MCF 10A (cell line): ENCODE data around the gene DNASE1L1. TPM values are rescaled to one million over a fixed set of nuclear protein-coding genes. Genes with fewer than 3 reads are reported as not detected.

Experiments used
- BruUV-seq: library from RNA; stranded (reverse); fragments of 400-500 nt; replicated peaks from 2 replicates; lab custom pipeline; 2021; lab: Mats Ljungman, UMichigan
- CTCF ChIA-PET: fragments of 300-600 bp; sonication (Branson Sonifier 250); formaldehyde crosslinking; extraction: SDS; loops from one replicate; lab custom pipeline; 2021; ENCODE audit warnings: antibody characterized with exemption, inconsistent platforms; lab: Yijun Ruan, JAX
- POLR2A ChIA-PET: fragments of 300-600, 350-650 bp; sonication (Branson Sonifier 250); formaldehyde crosslinking; extraction: SDS; loops from one replicate; lab custom pipeline; 2020; ENCODE audit warnings: antibody characterized with exemption, inconsistent platforms; lab: Yijun Ruan, JAX
- DNase-seq: peaks from one replicate; pipeline ENCODE4 v3.0.0-alpha.2; 2018; ENCODE audit not compliant: unreplicated experiment
- H3K27ac Mint-ChIP-seq: one replicate; pipeline ENCODE4 v1.8.0; 2022; ENCODE audit warnings: mild to moderate bottlenecking, low read depth, mixed read lengths; ENCODE audit not compliant: unreplicated experiment
- H3K27me3 Mint-ChIP-seq: one replicate; pipeline ENCODE4 v1.8.0; 2022; ENCODE audit warnings: mixed read lengths; ENCODE audit not compliant: insufficient read depth, unreplicated experiment
- H3K36me3 Mint-ChIP-seq: one replicate; pipeline ENCODE4 v1.8.0; 2022; ENCODE audit warnings: mild to moderate bottlenecking, moderate library complexity, mixed read lengths; ENCODE audit not compliant: insufficient read depth, unreplicated experiment
- H3K4me1 Mint-ChIP-seq: one replicate; pipeline ENCODE4 v1.8.0; 2022; ENCODE audit warnings: mixed read lengths; ENCODE audit not compliant: insufficient read depth, unreplicated experiment
- H3K4me3 Mint-ChIP-seq: one replicate; pipeline ENCODE4 v1.8.0; 2022; ENCODE audit warnings: mild to moderate bottlenecking, moderate library complexity, mixed read lengths; ENCODE audit not compliant: unreplicated experiment
- H3K9me3 Mint-ChIP-seq: one replicate; pipeline ENCODE4 v1.8.0; 2022; ENCODE audit warnings: mixed read lengths; ENCODE audit not compliant: unreplicated experiment
- intact Hi-C: fragments of 100-400 bp; cut with micrococcal nuclease; formaldehyde crosslinking; loops from 2 replicates; pipeline ENCODE4 v1.14.1; 2022
- total RNA-seq: library from RNA; stranded (reverse); gene quantifications from 2 replicates; pipeline ENCODE4 v1.2.3, GENCODE V29; 2022
- TF ChIP-seq, protein P1 (sequence below): fragments of 200-600 bp; IDR thresholded peaks from one replicate; pipeline ENCODE4 v1.8.0; 2022; ENCODE audit warnings: antibody characterized with exemption, mild to moderate bottlenecking; ENCODE audit not compliant: unreplicated experiment

Gene DNASE1L1
- total RNA-seq, 1 experiment from 2014 or later, result 20.5 TPM

GRCh38 chrX:154378799-154379568 is 30.1 kb downstream of the DNASE1L1 start, which contains the start of gene EMD:
TSS of gene EMD (plus strand) at chrX:154379295. CDS start at chrX:154379485, 190 bp downstream.
- BruUV-seq, result no TSS peak

DNA sequence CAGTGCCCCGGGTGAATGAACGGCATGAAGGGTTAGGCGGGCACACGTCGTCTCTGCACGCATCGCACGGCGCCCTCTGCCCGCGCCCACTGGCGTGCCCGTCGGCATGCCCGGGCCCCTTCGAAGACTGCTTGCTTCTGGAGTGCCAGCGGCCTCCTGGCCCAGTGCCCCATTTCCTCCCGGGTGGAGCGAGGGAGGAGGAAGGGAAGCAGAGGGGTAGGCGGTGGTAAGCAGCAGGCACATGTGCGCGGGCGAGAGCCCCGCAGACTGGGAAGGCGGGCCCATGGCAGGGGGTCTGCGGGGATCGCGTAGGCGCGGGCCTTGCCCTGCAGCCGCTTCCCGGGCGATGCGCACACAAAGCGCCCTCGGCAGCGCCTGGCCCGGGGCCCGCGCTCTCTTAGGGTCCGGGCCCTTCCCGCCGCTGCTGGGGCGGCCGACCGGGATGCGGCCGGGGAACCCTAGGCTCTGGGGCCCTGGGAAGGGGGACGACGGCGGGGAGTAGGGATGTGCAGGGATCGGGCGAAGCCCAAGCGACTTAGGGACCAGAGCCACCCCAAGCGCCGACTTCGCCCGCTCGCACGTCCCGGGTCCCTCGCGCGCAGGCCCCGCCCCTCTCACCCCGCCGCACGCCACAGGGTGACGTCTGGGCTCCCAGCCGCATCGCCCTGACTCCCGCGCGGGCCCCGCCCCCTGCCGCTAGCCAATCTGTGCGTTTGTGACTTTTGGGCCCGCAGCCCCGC is 30.8 kb downstream of the DNASE1L1 start:
- no peaks in the 10 kb centered on the region for H3K27me3 Mint-ChIP-seq
- peak overlapping the region; percentile 77 for H3K4me3 Mint-ChIP-seq
- TF ChIP-seq, protein P1, sequence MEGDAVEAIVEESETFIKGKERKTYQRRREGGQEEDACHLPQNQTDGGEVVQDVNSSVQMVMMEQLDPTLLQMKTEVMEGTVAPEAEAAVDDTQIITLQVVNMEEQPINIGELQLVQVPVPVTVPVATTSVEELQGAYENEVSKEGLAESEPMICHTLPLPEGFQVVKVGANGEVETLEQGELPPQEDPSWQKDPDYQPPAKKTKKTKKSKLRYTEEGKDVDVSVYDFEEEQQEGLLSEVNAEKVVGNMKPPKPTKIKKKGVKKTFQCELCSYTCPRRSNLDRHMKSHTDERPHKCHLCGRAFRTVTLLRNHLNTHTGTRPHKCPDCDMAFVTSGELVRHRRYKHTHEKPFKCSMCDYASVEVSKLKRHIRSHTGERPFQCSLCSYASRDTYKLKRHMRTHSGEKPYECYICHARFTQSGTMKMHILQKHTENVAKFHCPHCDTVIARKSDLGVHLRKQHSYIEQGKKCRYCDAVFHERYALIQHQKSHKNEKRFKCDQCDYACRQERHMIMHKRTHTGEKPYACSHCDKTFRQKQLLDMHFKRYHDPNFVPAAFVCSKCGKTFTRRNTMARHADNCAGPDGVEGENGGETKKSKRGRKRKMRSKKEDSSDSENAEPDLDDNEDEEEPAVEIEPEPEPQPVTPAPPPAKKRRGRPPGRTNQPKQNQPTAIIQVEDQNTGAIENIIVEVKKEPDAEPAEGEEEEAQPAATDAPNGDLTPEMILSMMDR, result no peak
- no peaks in the 10 kb centered on the region for H3K9me3 Mint-ChIP-seq
- peak overlapping the region; percentile 42 for H3K27ac Mint-ChIP-seq
- CTCF ChIA-PET, result no interaction called here
- peak; percentile 55 for DNase-seq
- H3K36me3 Mint-ChIP-seq, result peaks cover 25% of the 10 kb centered on the region
- POLR2A ChIA-PET, result interaction anchor here (0.5 to 5.6 kb wide), 10 partner anchors 8 to 677 kb away, joined by 3 to 57 read pairs (median 6); partner anchors contain the start of genes RPL10 and SLC10A3
- peaks cover 12% of the 10 kb centered on the region for H3K4me1 Mint-ChIP-seq
- intact Hi-C loops, result loop anchor here (1.0 kb wide), 1 partner anchor 9 kb away; no protein-coding TSS in a partner anchor
- BruUV-seq, result no TSS peak

More at GRCh38 chrX:154378799-154379568, 30.1 kb downstream of the DNASE1L1 start, which contains the start of gene EMD:
- peak within 1 kb of the TSS; percentile 77 for H3K4me3 Mint-ChIP-seq
- peaks cover 25% of the 10 kb centered on the region for H3K36me3 Mint-ChIP-seq
- DNase-seq, result peak; percentile 94
- CTCF ChIA-PET, result no interaction called here
- intact Hi-C loops, result loop anchor here (1.0 kb wide), 1 partner anchor 10 kb away; no protein-coding TSS in a partner anchor
- H3K4me1 Mint-ChIP-seq, result peaks cover 12% of the 10 kb centered on the region
- no peaks in the 10 kb centered on the region for H3K27me3 Mint-ChIP-seq
- TF ChIP-seq, protein P1, result no peak
- POLR2A ChIA-PET, result interaction anchor here (0.6 to 2.4 kb wide), 10 partner anchors 9 to 676 kb away, joined by 3 to 23 read pairs (median 4); partner anchors contain the start of gene RPL10
- no peaks in the 10 kb centered on the region for H3K9me3 Mint-ChIP-seq
- H3K27ac Mint-ChIP-seq, result peak within 1 kb of the TSS; percentile 95

DNA sequence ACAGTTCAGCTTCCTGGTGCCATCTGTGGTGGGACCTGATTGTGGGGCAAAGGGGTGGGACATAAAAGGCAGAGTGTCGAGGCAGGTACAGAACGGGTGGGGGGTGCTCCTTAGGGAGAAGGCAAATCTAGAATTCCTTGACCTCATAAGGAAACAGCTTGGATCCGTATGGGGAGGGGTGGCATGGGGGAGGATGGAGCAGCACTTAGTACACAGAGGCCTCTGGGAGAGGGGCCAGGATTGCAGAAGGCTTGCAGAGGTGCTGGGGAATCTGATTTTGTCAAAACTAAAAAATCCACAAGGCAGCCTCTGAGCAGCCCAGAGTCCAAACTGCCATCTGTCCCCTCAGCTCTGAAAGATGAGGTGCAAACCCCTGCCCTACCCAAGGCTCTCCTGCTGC is 32.3 kb downstream of the DNASE1L1 start:
- intact Hi-C loops, result no loop called here
- Mint-ChIP-seq H3K36me3 (peaks cover 16% of the 10 kb centered on the region), H3K27me3 (no peaks in the 10 kb centered on the region), H3K9me3 (no peaks in the 10 kb centered on the region), H3K4me1 (peaks cover 6% of the 10 kb centered on the region), H3K4me3 (no peak overlapping the region), H3K27ac (no peak overlapping the region)
- ChIA-PET CTCF (interaction anchor here (0.7 kb wide), 1 partner anchor 8 kb away, joined by 3 read pairs; no protein-coding TSS in a partner anchor), POLR2A (interaction anchor here (5.6 kb wide), 1 partner anchor 22 kb away, joined by 57 read pairs; the partner anchor contains the start of gene RPL10)
- no peak for DNase-seq
- TF ChIP-seq, protein P1, result no peak
- no TSS peak for BruUV-seq
